NB4 (cell line): ENCODE results near the gene MARK4.

ENCODE experiments used
- POLR2A ChIP-seq: IDR thresholded peaks from 2 replicates; pipeline ENCODE4 v1.6.1; 2011; ENCODE audit warnings: mild to moderate bottlenecking; ENCODE audit not compliant: insufficient read length; ENCODE audit errors: extremely low read depth
- TF ChIP-seq, protein P1 (sequence below): IDR thresholded peaks from one replicate; pipeline ENCODE4 v1.5.1; 2012; ENCODE audit warnings: low read depth, low read length
- TF ChIP-seq, protein P2 (sequence below): IDR thresholded peaks from 2 replicates; pipeline ENCODE4 v1.6.1; 2011; ENCODE audit warnings: low read depth, low read length

DNA sequence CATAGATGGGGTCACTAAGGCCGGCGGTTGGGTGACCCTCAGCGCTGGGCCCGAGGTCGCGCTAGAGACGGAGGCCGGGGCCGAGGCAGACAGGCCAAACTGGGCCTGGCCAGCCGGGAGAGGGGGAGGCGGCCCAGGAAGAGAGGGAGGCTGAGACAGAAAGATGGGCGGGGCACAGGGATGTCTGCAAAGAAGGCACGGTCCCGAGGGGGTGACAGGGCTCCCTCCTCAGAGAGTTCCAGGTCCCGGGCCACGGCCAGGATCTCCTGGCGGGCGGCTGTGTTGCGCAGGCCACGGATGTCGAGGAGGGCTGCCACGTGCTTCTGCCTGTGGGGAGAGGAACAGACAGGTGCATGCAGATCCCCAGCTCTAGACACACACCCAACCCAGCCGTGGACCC lies 38.0 kb upstream of the MARK4 start:
- TF ChIP-seq, protein P1, sequence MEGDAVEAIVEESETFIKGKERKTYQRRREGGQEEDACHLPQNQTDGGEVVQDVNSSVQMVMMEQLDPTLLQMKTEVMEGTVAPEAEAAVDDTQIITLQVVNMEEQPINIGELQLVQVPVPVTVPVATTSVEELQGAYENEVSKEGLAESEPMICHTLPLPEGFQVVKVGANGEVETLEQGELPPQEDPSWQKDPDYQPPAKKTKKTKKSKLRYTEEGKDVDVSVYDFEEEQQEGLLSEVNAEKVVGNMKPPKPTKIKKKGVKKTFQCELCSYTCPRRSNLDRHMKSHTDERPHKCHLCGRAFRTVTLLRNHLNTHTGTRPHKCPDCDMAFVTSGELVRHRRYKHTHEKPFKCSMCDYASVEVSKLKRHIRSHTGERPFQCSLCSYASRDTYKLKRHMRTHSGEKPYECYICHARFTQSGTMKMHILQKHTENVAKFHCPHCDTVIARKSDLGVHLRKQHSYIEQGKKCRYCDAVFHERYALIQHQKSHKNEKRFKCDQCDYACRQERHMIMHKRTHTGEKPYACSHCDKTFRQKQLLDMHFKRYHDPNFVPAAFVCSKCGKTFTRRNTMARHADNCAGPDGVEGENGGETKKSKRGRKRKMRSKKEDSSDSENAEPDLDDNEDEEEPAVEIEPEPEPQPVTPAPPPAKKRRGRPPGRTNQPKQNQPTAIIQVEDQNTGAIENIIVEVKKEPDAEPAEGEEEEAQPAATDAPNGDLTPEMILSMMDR: no peak
- TF ChIP-seq, protein P2, sequence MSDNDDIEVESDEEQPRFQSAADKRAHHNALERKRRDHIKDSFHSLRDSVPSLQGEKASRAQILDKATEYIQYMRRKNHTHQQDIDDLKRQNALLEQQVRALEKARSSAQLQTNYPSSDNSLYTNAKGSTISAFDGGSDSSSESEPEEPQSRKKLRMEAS: no peak
- TF ChIP-seq POLR2A: no peak
